Fibroblast of lung (primary cell): ENCODE results near the gene TMEM184A. TPM values are rescaled to one million over a fixed set of nuclear protein-coding genes. Genes with fewer than 3 reads are reported as not detected.

ENCODE experiments used
- DNase-seq, 2 donors: peaks; one replicate each; pipeline versions ENCODE4 v3.0.0 to v3.0.0-alpha.2; 2010; ENCODE audit warnings: low read depth in 2 of 2
- H2AFZ ChIP-seq: 2 replicates; pipeline ENCODE4 v1.5.1; 2012; ENCODE audit warnings: low read length, control low read depth, inconsistent platforms
- H3K27ac ChIP-seq: 2 replicates; pipeline ENCODE4 v1.5.1; 2011; ENCODE audit warnings: low read length, control low read depth; ENCODE audit not compliant: insufficient read depth
- H3K27me3 ChIP-seq: 2 replicates; pipeline ENCODE4 v1.5.1; 2011; ENCODE audit warnings: mild to moderate bottlenecking, low read length; ENCODE audit not compliant: control insufficient read depth, insufficient read depth
- H3K36me3 ChIP-seq: 2 replicates; pipeline ENCODE4 v1.5.1; 2011; ENCODE audit warnings: low read length; ENCODE audit not compliant: control insufficient read depth, insufficient read depth
- H3K4me1 ChIP-seq: 2 replicates; pipeline ENCODE4 v1.5.1; 2011; ENCODE audit warnings: low read length; ENCODE audit not compliant: control insufficient read depth, insufficient read depth; ENCODE audit errors: extremely low read depth
- H3K4me2 ChIP-seq: 2 replicates; pipeline ENCODE4 v1.5.1; 2011; ENCODE audit warnings: low read length, control low read depth; ENCODE audit not compliant: insufficient read depth; ENCODE audit errors: extremely low read depth
- H3K4me3 ChIP-seq, 4 experiments: fragments of 200-600 bp in 1 of 4; sonication (generic) in 1 of 4; replicated peaks in 1 of 4; 2 replicates each; pipeline ENCODE4 v1.5.1; 2011 to 2016; ENCODE audit warnings: low read length in 4 of 4, low read depth in 3 of 4, mild to moderate bottlenecking in 3 of 4, control low read depth in 2 of 4, inconsistent platforms in 1 of 4, mixed read lengths in 1 of 4; ENCODE audit not compliant: insufficient read depth in 1 of 4; ENCODE audit errors: control extremely low read depth in 1 of 4
- H3K79me2 ChIP-seq: 2 replicates; pipeline ENCODE4 v1.5.1; 2012; ENCODE audit warnings: mild to moderate bottlenecking, low read length, inconsistent platforms; ENCODE audit not compliant: control insufficient read depth, insufficient read depth
- H3K9ac ChIP-seq: 2 replicates; pipeline ENCODE4 v1.5.1; 2011; ENCODE audit warnings: mild to moderate bottlenecking, low read length, control low read depth; ENCODE audit not compliant: insufficient read depth
- H3K9me3 ChIP-seq: 2 replicates; pipeline ENCODE4 v1.5.1; 2012; ENCODE audit warnings: low read depth, low read length; ENCODE audit not compliant: control insufficient read depth, insufficient read depth
- H4K20me1 ChIP-seq: 2 replicates; pipeline ENCODE4 v1.5.1; 2011; ENCODE audit warnings: low read length; ENCODE audit not compliant: control insufficient read depth, insufficient read depth; ENCODE audit errors: extremely low read depth
- CTCF ChIP-seq, 2 donors: IDR thresholded peaks in 1 of 2; conservative IDR thresholded peaks in 1 of 2; 1 replicate in 1 of 2; 2 replicates in 1 of 2; pipeline ENCODE4 v1.5.1; 2011 to 2012; ENCODE audit warnings: low read length in 2 of 2, control low read depth in 1 of 2, inconsistent platforms in 1 of 2, low read depth in 1 of 2, mild to moderate bottlenecking in 1 of 2
- EZH2 ChIP-seq: IDR thresholded peaks from 2 replicates; pipeline ENCODE4 v1.5.1; 2012; ENCODE audit warnings: low read length, control low read depth, mild to moderate bottlenecking; ENCODE audit errors: missing control alignments
- polyA plus RNA-seq, 2 donors: library from polyadenylated mRNA; depleted of rRNA in 1 of 2; stranded (reverse) in 1 of 2; unstranded in 1 of 2; fragments of >200 nt; gene quantifications; 2 replicates each; pipeline ENCODE4 v1.2.1, GENCODE V29; 2011 to 2012; ENCODE audit warnings: missing spikeins in 1 of 2
- total RNA-seq: library from RNA; depleted of rRNA; stranded (reverse); fragments of >200 nt; gene quantifications from 2 replicates; pipeline ENCODE4 v1.2.1, GENCODE V29; 2014

The TMEM184A gene
- total and polyA plus RNA-seq, 2 donors (not counting 1 experiment from before 2014, with no cell fraction given), result under 0.01 to 0.05 TPM

- Histone ChIP-seq H3K27ac (no peak overlapping the region), H3K36me3 (no peaks in the 10 kb centered on the region), H3K27me3 (peaks cover 28% of the 10 kb centered on the region), H2AFZ (no peak overlapping the region), H3K79me2 (no peaks in the 10 kb centered on the region), H3K9ac (no peak overlapping the region), H3K9me3 (no peaks in the 10 kb centered on the region), H3K4me3 (no peak overlapping the region), H4K20me1 (no peaks in the 10 kb centered on the region), H3K4me1 (no peaks in the 10 kb centered on the region), H3K4me2 (no peak overlapping the region)
- no peak for TF ChIP-seq EZH2
- DNase-seq, result no peak
These were observed 39.0 kb upstream of the TMEM184A start for GRCh38 chr7:1595027-1595426.

- Histone ChIP-seq H3K4me3 (no peak overlapping the region), H3K27me3 (peaks cover 29% of the 10 kb centered on the region), H3K79me2 (no peaks in the 10 kb centered on the region), H4K20me1 (no peaks in the 10 kb centered on the region), H3K4me2 (no peak overlapping the region), H3K9ac (no peak overlapping the region), H3K9me3 (no peaks in the 10 kb centered on the region), H3K27ac (no peak overlapping the region), H3K36me3 (no peaks in the 10 kb centered on the region), H2AFZ (no peak overlapping the region), H3K4me1 (no peaks in the 10 kb centered on the region)
- TF ChIP-seq EZH2 (no peak), CTCF (conservative IDR thresholded peaks at IDR 0.05 in 1 of 2, IDR thresholded peaks at IDR 0.05 in 1 of 2; ENCODE audit: low read depth in 1 of 2, low read length in 2 of 2) (no peak)
- DNase-seq, result no peak
These were observed 38.0 kb upstream of the TMEM184A start for GRCh38 chr7:1593904-1594421.

DNA sequence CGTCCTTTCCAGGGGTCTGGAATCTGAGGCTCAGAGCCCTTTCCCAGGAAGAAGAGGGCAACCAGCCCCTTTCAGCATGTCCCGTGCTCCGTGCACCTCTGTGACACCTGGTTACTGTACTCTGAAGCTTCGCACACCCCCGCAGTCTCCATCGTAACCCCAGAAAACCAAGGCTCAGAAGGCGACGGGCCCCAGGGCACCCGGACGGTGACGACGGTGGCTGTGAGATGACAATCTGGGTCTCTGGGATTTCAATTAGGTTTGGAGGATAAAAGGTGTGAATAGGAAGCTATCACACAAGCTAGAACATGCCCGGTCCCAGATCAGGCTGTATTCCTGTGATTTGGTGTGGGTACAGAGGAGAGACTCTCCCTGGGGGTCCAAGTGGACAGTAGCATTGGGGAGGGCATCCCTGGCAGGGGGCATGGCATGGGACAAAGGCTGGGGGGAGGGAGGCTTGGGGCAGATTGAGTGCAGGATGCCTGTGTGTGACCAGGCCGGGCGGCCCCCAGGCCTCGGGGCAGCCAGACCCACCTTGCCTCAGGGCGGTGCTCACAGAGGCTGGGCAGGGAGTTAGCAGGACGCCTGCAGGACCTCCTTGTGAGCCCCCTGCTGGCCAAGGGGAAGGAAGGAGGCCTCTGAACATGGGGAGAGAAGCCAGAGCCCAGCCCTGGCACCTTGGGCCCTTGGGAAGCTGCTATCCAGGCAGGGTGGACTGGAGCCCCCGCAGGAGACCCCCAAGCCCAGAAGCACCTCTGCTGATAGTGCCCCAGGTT, 37.3 kb upstream of the TMEM184A start:
- no peak for DNase-seq
- no peaks in the 10 kb centered on the region for H3K36me3 ChIP-seq
- no peaks in the 10 kb centered on the region for H3K4me1 ChIP-seq
- no peak overlapping the region for H3K4me3 ChIP-seq
- H3K27ac ChIP-seq, result no peak overlapping the region
- no peak overlapping the region for H3K9ac ChIP-seq
- no peak overlapping the region for H2AFZ ChIP-seq
- H3K79me2 ChIP-seq, result no peaks in the 10 kb centered on the region
- H3K27me3 ChIP-seq, result peaks cover 34% of the 10 kb centered on the region
- peak in 1 of 2 donors; percentile 30 for TF ChIP-seq CTCF (conservative IDR thresholded peaks at IDR 0.05 in 1 of 2, IDR thresholded peaks at IDR 0.05 in 1 of 2; ENCODE audit: low read depth in 1 of 2, low read length in 2 of 2)
- TF ChIP-seq EZH2, result no peak
- H3K9me3 ChIP-seq, result no peaks in the 10 kb centered on the region
- no peaks in the 10 kb centered on the region for H4K20me1 ChIP-seq
- no peak overlapping the region for H3K4me2 ChIP-seq
